Brain microvascular endothelial cell (primary cell): ENCODE data around the gene FCHO1.
A peak's percentile ranks its signal among the peaks of the same experiment; 100 is the strongest.

Experiments
- DNase-seq: peaks from one replicate; pipeline ENCODE4 v3.0.0-alpha.2; 2020
- H3K27ac ChIP-seq: fragments of 250-450 bp; sonication (Bioruptor Pico); 2 replicates; pipeline ENCODE4 v1.5.1; 2020; ENCODE audit warnings: mild to moderate bottlenecking, moderate library complexity
- H3K27me3 ChIP-seq: fragments of 250-450 bp; sonication (Bioruptor Pico); replicated peaks from 2 replicates; pipeline ENCODE4 v1.5.1; 2020; ENCODE audit warnings: mild to moderate bottlenecking
- H3K36me3 ChIP-seq: fragments of 250-450 bp; sonication (Bioruptor Pico); replicated peaks from 2 replicates; pipeline ENCODE4 v1.5.1; 2020; ENCODE audit warnings: mild to moderate bottlenecking
- H3K4me3 ChIP-seq: 2 replicates; pipeline ENCODE4 v1.5.1; 2011; ENCODE audit warnings: low read depth, mild to moderate bottlenecking, control low read depth, low read length, moderate library complexity
- in situ Hi-C: cut with HindIII; loops from 2 replicates; pipeline ENCODE4 v1.10.0; 2017; ENCODE audit warnings: low sequenced_read_pairs, low pct_ligation_motif_present
- TF ChIP-seq, protein P1 (sequence below): IDR thresholded peaks from 2 replicates; pipeline ENCODE4 v1.5.1; 2011; ENCODE audit warnings: low read depth, mild to moderate bottlenecking, moderate library complexity, low read length, control low read depth, inconsistent platforms; ENCODE audit errors: missing control alignments

Gene FCHO1

DNA sequence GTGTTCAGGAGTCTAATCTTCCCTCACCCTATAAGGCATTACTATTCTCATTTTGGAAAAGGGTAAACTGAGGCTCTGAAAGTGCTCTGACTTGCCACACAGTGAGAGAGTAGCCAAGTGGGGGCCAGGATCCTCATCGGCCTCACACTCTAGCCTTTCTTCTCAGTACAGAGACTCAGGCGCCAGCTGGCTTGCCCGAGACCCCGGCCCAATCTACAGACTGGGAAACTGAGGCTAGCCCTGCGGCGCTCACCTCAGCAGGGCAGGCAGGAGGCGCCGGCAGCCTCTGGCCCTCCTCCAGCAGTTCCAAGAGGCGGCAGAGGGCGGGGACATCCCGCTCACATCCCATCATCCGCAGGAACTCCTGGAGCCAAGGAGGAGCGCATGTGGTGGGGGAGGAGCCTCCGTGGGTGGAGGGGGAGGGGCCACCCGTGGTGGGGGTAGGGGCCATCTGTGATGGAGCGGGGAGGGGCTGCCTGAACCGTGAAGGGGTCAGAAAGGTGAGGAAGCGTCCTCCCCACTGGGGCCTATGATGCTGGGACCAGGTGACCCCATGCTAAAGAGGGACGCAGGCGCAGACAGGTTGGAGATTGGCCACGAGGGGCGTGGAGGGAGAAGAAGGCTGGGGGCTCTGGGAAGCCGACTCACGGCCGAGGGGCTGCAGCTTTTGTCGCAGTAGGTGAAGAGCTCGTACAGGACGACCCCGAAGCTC is 78.7 kb downstream of the FCHO1 start:
- TF ChIP-seq, protein P1, sequence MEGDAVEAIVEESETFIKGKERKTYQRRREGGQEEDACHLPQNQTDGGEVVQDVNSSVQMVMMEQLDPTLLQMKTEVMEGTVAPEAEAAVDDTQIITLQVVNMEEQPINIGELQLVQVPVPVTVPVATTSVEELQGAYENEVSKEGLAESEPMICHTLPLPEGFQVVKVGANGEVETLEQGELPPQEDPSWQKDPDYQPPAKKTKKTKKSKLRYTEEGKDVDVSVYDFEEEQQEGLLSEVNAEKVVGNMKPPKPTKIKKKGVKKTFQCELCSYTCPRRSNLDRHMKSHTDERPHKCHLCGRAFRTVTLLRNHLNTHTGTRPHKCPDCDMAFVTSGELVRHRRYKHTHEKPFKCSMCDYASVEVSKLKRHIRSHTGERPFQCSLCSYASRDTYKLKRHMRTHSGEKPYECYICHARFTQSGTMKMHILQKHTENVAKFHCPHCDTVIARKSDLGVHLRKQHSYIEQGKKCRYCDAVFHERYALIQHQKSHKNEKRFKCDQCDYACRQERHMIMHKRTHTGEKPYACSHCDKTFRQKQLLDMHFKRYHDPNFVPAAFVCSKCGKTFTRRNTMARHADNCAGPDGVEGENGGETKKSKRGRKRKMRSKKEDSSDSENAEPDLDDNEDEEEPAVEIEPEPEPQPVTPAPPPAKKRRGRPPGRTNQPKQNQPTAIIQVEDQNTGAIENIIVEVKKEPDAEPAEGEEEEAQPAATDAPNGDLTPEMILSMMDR = no peak
- peak; percentile 14 for DNase-seq
- peak overlapping the region; percentile 35 for H3K4me3 ChIP-seq
- no peaks in the 10 kb centered on the region for H3K27me3 ChIP-seq
- no peaks in the 10 kb centered on the region for H3K36me3 ChIP-seq
- H3K27ac ChIP-seq = no peak overlapping the region
- in situ Hi-C loops = no loop called here

DNA sequence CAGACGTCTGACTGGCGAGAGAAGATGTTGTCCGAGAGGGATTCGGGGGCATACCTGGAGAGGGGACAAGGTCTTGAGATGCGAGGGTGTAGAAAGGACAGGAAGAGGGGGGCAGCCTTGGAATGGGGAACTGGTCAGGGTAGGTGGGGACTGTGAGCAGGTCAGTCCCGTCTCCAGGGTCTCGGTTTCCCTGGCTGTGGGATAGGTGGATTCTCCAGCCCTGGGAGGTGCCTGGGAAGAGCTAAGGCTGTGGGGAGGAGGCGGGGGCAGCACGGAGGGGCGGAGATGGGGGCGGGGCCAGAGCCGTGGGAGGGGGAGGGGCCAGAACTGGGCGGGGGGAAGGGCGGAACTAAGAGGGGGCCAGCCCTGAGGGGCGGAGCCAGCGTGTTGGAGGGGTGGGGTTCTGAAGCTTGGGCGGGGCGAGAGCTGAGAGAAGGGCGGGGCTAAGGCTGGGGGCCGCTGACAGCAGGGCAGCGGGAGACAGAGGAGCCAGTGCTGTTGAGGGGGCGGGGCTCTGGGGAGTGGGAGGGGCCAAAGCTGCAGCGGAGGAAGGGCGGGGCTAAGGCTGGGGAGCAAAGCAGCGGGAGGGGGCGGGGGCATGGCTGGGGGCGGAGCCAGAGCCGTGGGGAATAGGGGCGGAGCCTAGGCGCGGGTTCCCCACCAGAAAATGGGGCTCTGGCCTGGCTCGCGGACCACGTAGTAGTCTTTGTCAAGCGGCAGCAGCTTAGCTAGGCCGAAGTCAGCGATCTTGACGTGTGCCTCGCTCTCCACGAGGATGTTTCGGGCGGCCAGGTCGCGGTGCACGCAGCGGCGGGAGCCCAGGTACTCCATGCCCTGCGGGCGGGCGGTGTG is 79.5 kb downstream of the FCHO1 start:
- H3K36me3 ChIP-seq = no peaks in the 10 kb centered on the region
- peak overlapping the region; percentile 36 for H3K4me3 ChIP-seq
- H3K27me3 ChIP-seq = no peaks in the 10 kb centered on the region
- in situ Hi-C loops = no loop called here
- peak; percentile 81 for DNase-seq
- H3K27ac ChIP-seq = no peak overlapping the region
- TF ChIP-seq, protein P1 = no peak

- TF ChIP-seq, protein P1 = no peak
- Histone ChIP-seq H3K36me3 (no peaks in the 10 kb centered on the region), H3K27me3 (no peaks in the 10 kb centered on the region), H3K27ac (no peak overlapping the region), H3K4me3 (peak overlapping the region; percentile 36)
- in situ Hi-C loops = no loop called here
- DNase-seq = no peak
These were observed 80.2 kb downstream of the FCHO1 start for GRCh38 chr19:17831419-17831888.

- DNase-seq = no peak
- Histone ChIP-seq H3K27me3 (no peaks in the 10 kb centered on the region), H3K36me3 (no peaks in the 10 kb centered on the region), H3K4me3 (no peak overlapping the region), H3K27ac (no peak overlapping the region)
- in situ Hi-C loops = no loop called here
- TF ChIP-seq, protein P1 = no peak
These were observed 81.3 kb downstream of the FCHO1 start for GRCh38 chr19:17832443-17833208.

GRCh38 chr19:17834350-17835181 is 83.3 kb downstream of the FCHO1 start:
- no peaks in the 10 kb centered on the region for H3K27me3 ChIP-seq

More at GRCh38 chr19:17834350-17835181, 83.3 kb downstream of the FCHO1 start:
- in situ Hi-C loops = no loop called here
- TF ChIP-seq, protein P1 = peak; percentile 43
- H3K36me3 ChIP-seq = no peaks in the 10 kb centered on the region
- no peak for DNase-seq
- no peak overlapping the region for H3K4me3 ChIP-seq
- no peak overlapping the region for H3K27ac ChIP-seq
